Measurements from ENCODE around the gene SLC40A1. TPM values are rescaled to one million over a fixed set of nuclear protein-coding genes. Genes with fewer than 3 reads are reported as not detected.

The SLC40A1 gene
- total RNA-seq (2014; rRNA removed; shearing (Covaris generic); ENCODE audit: low replicate concordance) = not detected in 2 replicates

GRCh38 chr2:189580658-189581353, at the start of gene SLC40A1:
SLC40A1 (minus strand) TSS chr2:189580786; CDS start chr2:189580460, 326 bp downstream.
- Histone ChIP-seq H3K4me3 (ENCODE audit: low read length) (no peak within 1 kb of the TSS), H3K9ac (ENCODE audit: low read length) (no peak within 1 kb of the TSS), H3K79me2 (ENCODE audit: low read length) (no peaks in the 10 kb centered on the region), H3K36me3 (ENCODE audit: insufficient read depth, low read length) (no peaks in the 10 kb centered on the region), H3K27me3 (ENCODE audit: low read length) (no peaks in the 10 kb centered on the region), H3K4me2 (ENCODE audit: low read depth, low read length, poor library complexity, severe bottlenecking) (no peak within 1 kb of the TSS), H4K20me1 (ENCODE audit: insufficient read depth, low read depth, low read length) (no peaks in the 10 kb centered on the region), H3K4me1 (ENCODE audit: low read length) (no peaks in the 10 kb centered on the region), H3K27ac (ENCODE audit: low read length) (no peak within 1 kb of the TSS), H3K9me3 (ENCODE audit: low read length) (no peaks in the 10 kb centered on the region), H3K9me2 (replicated peaks; ENCODE audit: insufficient read depth, low read length) (no peaks in the 10 kb centered on the region), H2AFZ (ENCODE audit: low read length) (no peak within 1 kb of the TSS)
- DNase-seq = no peak

- no peak overlapping the region for H3K4me2 ChIP-seq (ENCODE audit: low read depth, low read length, poor library complexity, severe bottlenecking)
- H3K9me2 ChIP-seq (replicated peaks; ENCODE audit: insufficient read depth, low read length) = no peaks in the 10 kb centered on the region
- no peaks in the 10 kb centered on the region for H4K20me1 ChIP-seq (ENCODE audit: insufficient read depth, low read depth, low read length)
- H3K4me1 ChIP-seq (ENCODE audit: low read length) = no peaks in the 10 kb centered on the region
- no peaks in the 10 kb centered on the region for H3K36me3 ChIP-seq (ENCODE audit: insufficient read depth, low read length)
- H3K27me3 ChIP-seq (ENCODE audit: low read length) = no peaks in the 10 kb centered on the region
- H3K79me2 ChIP-seq (ENCODE audit: low read length) = no peaks in the 10 kb centered on the region
- DNase-seq = no peak
- H3K27ac ChIP-seq (ENCODE audit: low read length) = no peak overlapping the region
- H3K4me3 ChIP-seq (ENCODE audit: low read length) = no peak overlapping the region
- H3K9ac ChIP-seq (ENCODE audit: low read length) = no peak overlapping the region
- no peak overlapping the region for H2AFZ ChIP-seq (ENCODE audit: low read length)
- no peaks in the 10 kb centered on the region for H3K9me3 ChIP-seq (ENCODE audit: low read length)
Observed at GRCh38 chr2:189629531-189630453, 49.2 kb upstream of the SLC40A1 start.

GRCh38 chr2:189628817-189629530, 48.4 kb upstream of the SLC40A1 start:
- Histone ChIP-seq H3K4me3 (ENCODE audit: low read length) (no peak overlapping the region), H3K9ac (ENCODE audit: low read length) (no peak overlapping the region), H3K27ac (ENCODE audit: low read length) (no peak overlapping the region), H3K4me1 (ENCODE audit: low read length) (no peaks in the 10 kb centered on the region), H4K20me1 (ENCODE audit: insufficient read depth, low read depth, low read length) (no peaks in the 10 kb centered on the region), H3K4me2 (ENCODE audit: low read depth, low read length, poor library complexity, severe bottlenecking) (no peak overlapping the region), H3K9me3 (ENCODE audit: low read length) (no peaks in the 10 kb centered on the region), H3K79me2 (ENCODE audit: low read length) (no peaks in the 10 kb centered on the region), H3K9me2 (replicated peaks; ENCODE audit: insufficient read depth, low read length) (no peaks in the 10 kb centered on the region), H3K36me3 (ENCODE audit: insufficient read depth, low read length) (no peaks in the 10 kb centered on the region), H3K27me3 (ENCODE audit: low read length) (no peaks in the 10 kb centered on the region), H2AFZ (ENCODE audit: low read length) (no peak overlapping the region)
- DNase-seq = no peak

GRCh38 chr2:189627789-189628188, 47.2 kb upstream of the SLC40A1 start:
- DNase-seq = no peak
- Histone ChIP-seq H3K9me3 (ENCODE audit: low read length) (no peaks in the 10 kb centered on the region), H3K4me1 (ENCODE audit: low read length) (no peaks in the 10 kb centered on the region), H3K27me3 (ENCODE audit: low read length) (no peaks in the 10 kb centered on the region), H3K79me2 (ENCODE audit: low read length) (no peaks in the 10 kb centered on the region), H2AFZ (ENCODE audit: low read length) (no peak overlapping the region), H3K9ac (ENCODE audit: low read length) (no peak overlapping the region), H3K4me2 (ENCODE audit: low read depth, low read length, poor library complexity, severe bottlenecking) (no peak overlapping the region), H3K27ac (ENCODE audit: low read length) (no peak overlapping the region), H4K20me1 (ENCODE audit: insufficient read depth, low read depth, low read length) (no peaks in the 10 kb centered on the region), H3K4me3 (ENCODE audit: low read length) (no peak overlapping the region), H3K36me3 (ENCODE audit: insufficient read depth, low read length) (no peaks in the 10 kb centered on the region), H3K9me2 (replicated peaks; ENCODE audit: insufficient read depth, low read length) (no peaks in the 10 kb centered on the region)

GRCh38 chr2:189625636-189626035, 45.0 kb upstream of the SLC40A1 start:
- H3K79me2 ChIP-seq (ENCODE audit: low read length) = no peaks in the 10 kb centered on the region
- no peaks in the 10 kb centered on the region for H3K36me3 ChIP-seq (ENCODE audit: insufficient read depth, low read length)
- no peak overlapping the region for H3K4me2 ChIP-seq (ENCODE audit: low read depth, low read length, poor library complexity, severe bottlenecking)
- no peak overlapping the region for H3K4me3 ChIP-seq (ENCODE audit: low read length)
- no peaks in the 10 kb centered on the region for H3K9me2 ChIP-seq (replicated peaks; ENCODE audit: insufficient read depth, low read length)
- no peak overlapping the region for H2AFZ ChIP-seq (ENCODE audit: low read length)
- H3K9ac ChIP-seq (ENCODE audit: low read length) = no peak overlapping the region
- no peak overlapping the region for H3K27ac ChIP-seq (ENCODE audit: low read length)
- DNase-seq = no peak
- H3K9me3 ChIP-seq (ENCODE audit: low read length) = no peaks in the 10 kb centered on the region
- H3K4me1 ChIP-seq (ENCODE audit: low read length) = no peaks in the 10 kb centered on the region
- no peaks in the 10 kb centered on the region for H3K27me3 ChIP-seq (ENCODE audit: low read length)
- H4K20me1 ChIP-seq (ENCODE audit: insufficient read depth, low read depth, low read length) = no peaks in the 10 kb centered on the region

- Histone ChIP-seq H3K4me1 (ENCODE audit: low read length) (no peaks in the 10 kb centered on the region), H3K27me3 (ENCODE audit: low read length) (no peaks in the 10 kb centered on the region), H3K27ac (ENCODE audit: low read length) (no peak overlapping the region), H3K79me2 (ENCODE audit: low read length) (no peaks in the 10 kb centered on the region), H2AFZ (ENCODE audit: low read length) (no peak overlapping the region), H3K36me3 (ENCODE audit: insufficient read depth, low read length) (no peaks in the 10 kb centered on the region), H3K9me2 (replicated peaks; ENCODE audit: insufficient read depth, low read length) (no peaks in the 10 kb centered on the region), H3K9ac (ENCODE audit: low read length) (no peak overlapping the region), H3K4me2 (ENCODE audit: low read depth, low read length, poor library complexity, severe bottlenecking) (no peak overlapping the region), H3K4me3 (ENCODE audit: low read length) (no peak overlapping the region), H3K9me3 (ENCODE audit: low read length) (no peaks in the 10 kb centered on the region), H4K20me1 (ENCODE audit: insufficient read depth, low read depth, low read length) (no peaks in the 10 kb centered on the region)
- no peak for DNase-seq
Observed at GRCh38 chr2:189624648-189625355, 44.2 kb upstream of the SLC40A1 start.

GRCh38 chr2:189623049-189623448, 42.5 kb upstream of the SLC40A1 start:
- H3K36me3 ChIP-seq (ENCODE audit: insufficient read depth, low read length) = no peaks in the 10 kb centered on the region
- no peaks in the 10 kb centered on the region for H3K9me3 ChIP-seq (ENCODE audit: low read length)
- H3K4me1 ChIP-seq (ENCODE audit: low read length) = no peaks in the 10 kb centered on the region
- no peaks in the 10 kb centered on the region for H3K79me2 ChIP-seq (ENCODE audit: low read length)
- no peak overlapping the region for H2AFZ ChIP-seq (ENCODE audit: low read length)
- H3K4me2 ChIP-seq (ENCODE audit: low read depth, low read length, poor library complexity, severe bottlenecking) = no peak overlapping the region
- H3K27ac ChIP-seq (ENCODE audit: low read length) = no peak overlapping the region
- no peaks in the 10 kb centered on the region for H3K27me3 ChIP-seq (ENCODE audit: low read length)
- H3K4me3 ChIP-seq (ENCODE audit: low read length) = no peak overlapping the region
- no peak overlapping the region for H3K9ac ChIP-seq (ENCODE audit: low read length)
- no peak for DNase-seq
- no peaks in the 10 kb centered on the region for H3K9me2 ChIP-seq (replicated peaks; ENCODE audit: insufficient read depth, low read length)
- H4K20me1 ChIP-seq (ENCODE audit: insufficient read depth, low read depth, low read length) = no peaks in the 10 kb centered on the region
